Thoracic aorta (tissue), 2 donors: ENCODE data around the gene RWDD4. TPM values are rescaled to one million over a fixed set of nuclear protein-coding genes. Genes with fewer than 3 reads are reported as not detected.

ENCODE experiments used
- ATAC-seq: fragments of 150-250 bp; one replicate; pipeline ENCODE4 v1.8.0; 2017; ENCODE audit warnings: low read depth; ENCODE audit not compliant: insufficient number of reproducible peaks, low FRiP score
- DNase-seq: peaks from one replicate; pipeline ENCODE4 v3.0.0-alpha.2; 2020; ENCODE audit warnings: low spot score
- H3K27ac ChIP-seq, 2 donors: fragments of 200-600 bp; sonication (generic); 1 replicate in 1 of 2; 2 replicates in 1 of 2; pipeline ENCODE4 v1.5.1; 2016; ENCODE audit warnings: mild to moderate bottlenecking in 2 of 2, moderate library complexity in 2 of 2
- H3K27me3 ChIP-seq: fragments of 200-600 bp; sonication (generic); replicated peaks from 2 replicates; pipeline ENCODE4 v1.6.0; 2016; ENCODE audit warnings: mild to moderate bottlenecking; ENCODE audit not compliant: insufficient read depth
- H3K36me3 ChIP-seq: fragments of 200-600 bp; sonication (generic); one replicate; pipeline ENCODE4 v1.5.1; 2016
- H3K4me1 ChIP-seq, 2 donors: fragments of 200-600 bp; sonication (generic); 1 replicate in 1 of 2; 2 replicates in 1 of 2; pipeline versions ENCODE4 v1.5.1 to v1.6.0; 2016; ENCODE audit warnings: low read depth in 2 of 2, mild to moderate bottlenecking in 1 of 2; ENCODE audit not compliant: control insufficient read depth in 1 of 2
- H3K4me3 ChIP-seq: fragments of 200-600 bp; sonication (generic); 2 replicates; pipeline ENCODE4 v1.5.1; 2016; ENCODE audit warnings: mild to moderate bottlenecking
- H3K9me3 ChIP-seq: fragments of 200-600 bp; sonication (generic); 2 replicates; pipeline ENCODE4 v1.5.1; 2016
- total RNA-seq, 2 donors: library from RNA; depleted of rRNA; stranded (reverse); fragments of >200 nt; gene quantifications; one replicate each; pipeline versions ENCODE4 v1.1.0 to v1.2.3, GENCODE V29; 2016
- TF ChIP-seq, protein P1 (sequence below): fragments of 200-600 bp; sonication (generic); IDR thresholded peaks from one replicate; pipeline ENCODE4 v1.5.1; 2019; ENCODE audit warnings: antibody characterized with exemption

RWDD4 gene
- total RNA-seq, 2 donors from 2014 or later: 15.2 to 35.6 TPM

DNA sequence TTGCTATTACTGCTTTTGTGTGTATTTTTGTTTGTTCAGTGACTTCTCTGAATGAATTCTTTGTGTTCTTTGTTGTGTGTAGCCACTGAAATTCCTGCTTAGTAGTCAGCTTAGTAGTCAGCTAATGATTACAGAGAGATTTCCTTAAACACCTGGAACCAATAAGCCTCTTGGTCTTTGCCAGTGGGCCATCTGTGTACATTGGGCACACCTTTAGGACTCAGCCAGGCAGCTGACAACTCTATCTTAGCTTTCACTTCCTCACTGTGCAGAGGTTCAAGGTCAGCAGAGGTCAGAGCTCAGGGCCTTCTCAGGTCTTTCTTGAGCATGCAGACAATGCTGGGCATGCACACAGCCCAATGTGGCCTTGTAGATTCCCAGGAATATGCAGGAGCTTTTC lies 59.3 kb downstream of the RWDD4 start:
- H3K4me3 ChIP-seq: no peak overlapping the region
- no peaks in the 10 kb centered on the region for H3K36me3 ChIP-seq
- no peaks in the 10 kb centered on the region for H3K9me3 ChIP-seq
- no peaks in the 10 kb centered on the region for H3K4me1 ChIP-seq
- TF ChIP-seq, protein P1, sequence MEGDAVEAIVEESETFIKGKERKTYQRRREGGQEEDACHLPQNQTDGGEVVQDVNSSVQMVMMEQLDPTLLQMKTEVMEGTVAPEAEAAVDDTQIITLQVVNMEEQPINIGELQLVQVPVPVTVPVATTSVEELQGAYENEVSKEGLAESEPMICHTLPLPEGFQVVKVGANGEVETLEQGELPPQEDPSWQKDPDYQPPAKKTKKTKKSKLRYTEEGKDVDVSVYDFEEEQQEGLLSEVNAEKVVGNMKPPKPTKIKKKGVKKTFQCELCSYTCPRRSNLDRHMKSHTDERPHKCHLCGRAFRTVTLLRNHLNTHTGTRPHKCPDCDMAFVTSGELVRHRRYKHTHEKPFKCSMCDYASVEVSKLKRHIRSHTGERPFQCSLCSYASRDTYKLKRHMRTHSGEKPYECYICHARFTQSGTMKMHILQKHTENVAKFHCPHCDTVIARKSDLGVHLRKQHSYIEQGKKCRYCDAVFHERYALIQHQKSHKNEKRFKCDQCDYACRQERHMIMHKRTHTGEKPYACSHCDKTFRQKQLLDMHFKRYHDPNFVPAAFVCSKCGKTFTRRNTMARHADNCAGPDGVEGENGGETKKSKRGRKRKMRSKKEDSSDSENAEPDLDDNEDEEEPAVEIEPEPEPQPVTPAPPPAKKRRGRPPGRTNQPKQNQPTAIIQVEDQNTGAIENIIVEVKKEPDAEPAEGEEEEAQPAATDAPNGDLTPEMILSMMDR: no peak
- DNase-seq (no peak), ATAC-seq (no peak)
- no peak overlapping the region for H3K27ac ChIP-seq
- H3K27me3 ChIP-seq: no peaks in the 10 kb centered on the region

DNA sequence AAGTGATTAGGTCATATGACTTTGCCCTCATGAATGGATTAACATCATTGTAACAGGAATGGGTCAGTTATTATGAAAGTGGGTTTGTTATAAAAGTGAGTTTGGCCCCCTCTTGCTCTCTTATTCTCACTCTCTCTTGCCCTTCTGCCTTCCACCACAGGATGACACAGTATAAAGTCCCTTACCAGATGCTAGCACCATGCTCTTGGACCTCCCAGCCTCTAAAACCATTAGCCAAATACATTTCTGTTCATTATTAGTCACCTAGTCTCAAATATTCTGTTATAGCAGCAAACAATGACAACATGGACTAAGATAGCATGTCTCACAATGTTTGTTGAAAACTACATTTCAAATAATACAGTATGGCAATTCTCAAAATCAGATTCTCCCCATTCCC lies 59.7 kb downstream of the RWDD4 start:
- Histone ChIP-seq H3K4me3 (no peak overlapping the region), H3K27ac (no peak overlapping the region), H3K9me3 (no peaks in the 10 kb centered on the region), H3K27me3 (no peaks in the 10 kb centered on the region), H3K36me3 (no peaks in the 10 kb centered on the region), H3K4me1 (no peaks in the 10 kb centered on the region)
- TF ChIP-seq, protein P1: no peak
- DNase-seq (no peak), ATAC-seq (no peak)

- Histone ChIP-seq H3K36me3 (no peaks in the 10 kb centered on the region), H3K27me3 (no peaks in the 10 kb centered on the region), H3K27ac (no peak overlapping the region), H3K4me1 (no peaks in the 10 kb centered on the region), H3K9me3 (no peaks in the 10 kb centered on the region), H3K4me3 (no peak overlapping the region)
- DNase-seq: no peak
- no peak for ATAC-seq
- TF ChIP-seq, protein P1: no peak
Observed at GRCh38 chr4:183596067-183596757, 62.8 kb downstream of the RWDD4 start.

DNA sequence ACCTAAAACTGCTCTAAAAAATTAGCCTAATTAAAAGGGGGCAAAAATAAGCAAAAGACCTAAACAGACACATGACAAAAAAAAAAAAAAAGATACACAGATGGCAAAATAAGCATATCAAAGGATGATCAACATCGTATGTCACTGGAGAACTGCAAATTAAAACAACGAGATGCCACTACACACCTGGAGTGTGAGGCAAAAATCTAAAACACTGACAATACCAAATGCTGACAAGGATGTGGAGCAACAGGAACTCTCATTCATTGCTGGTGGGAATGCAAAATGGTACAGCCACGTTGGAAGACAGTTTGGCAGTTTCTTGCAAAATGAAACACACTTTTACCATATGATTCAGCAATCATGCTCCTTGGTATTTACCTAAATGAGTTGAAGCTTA lies 64.2 kb downstream of the RWDD4 start:
- Histone ChIP-seq H3K27ac (no peak overlapping the region), H3K36me3 (no peaks in the 10 kb centered on the region), H3K4me3 (no peak overlapping the region), H3K27me3 (no peaks in the 10 kb centered on the region), H3K9me3 (no peaks in the 10 kb centered on the region), H3K4me1 (no peaks in the 10 kb centered on the region)
- TF ChIP-seq, protein P1: no peak
- ATAC-seq (no peak), DNase-seq (no peak)

- ATAC-seq: no peak
- TF ChIP-seq, protein P1: no peak
Observed at GRCh38 chr4:183591301-183591700, 67.7 kb downstream of the RWDD4 start.

More at GRCh38 chr4:183591301-183591700, 67.7 kb downstream of the RWDD4 start:
- peaks cover 0 to 6% of the 10 kb centered on the region in 2 donors for H3K4me1 ChIP-seq
- DNase-seq: no peak
- no peaks in the 10 kb centered on the region for H3K9me3 ChIP-seq
- H3K27ac ChIP-seq: no peak overlapping the region
- H3K36me3 ChIP-seq: no peaks in the 10 kb centered on the region
- H3K27me3 ChIP-seq: no peaks in the 10 kb centered on the region
- no peak overlapping the region for H3K4me3 ChIP-seq

Other genes with a start within 250 kb of the RWDD4 start
- 10 to 100 TPM; 12.9 to 20.5 TPM for gene CDKN2AIP, start 214.5 kb downstream of the RWDD4 start, total RNA-seq
- 1 to 10 TPM; 3.0 to 7.9 TPM for gene ING2, start 154.1 kb downstream of the RWDD4 start, total RNA-seq
- 10 to 100 TPM; 41.6 to 65.3 TPM for gene TRAPPC11, start 108 bp upstream of the RWDD4 start, total RNA-seq
- gene STOX2, start 246.1 kb upstream of the RWDD4 start, total RNA-seq: 10 to 100 TPM in 1 of 2 donors, 1 to 10 TPM in 1; 5.9 to 20.2 TPM